Measurements from ENCODE around the gene PCDH9.

The PCDH9 gene

GRCh38 chr13:66958611-66959010 is 271.5 kb downstream of the PCDH9 start:
- no peak for DNase-seq

- no peak for DNase-seq
Measured at GRCh38 chr13:66952507-66952906, 277.6 kb downstream of the PCDH9 start.

- no peak for DNase-seq
Measured at GRCh38 chr13:66951426-66951825, 278.7 kb downstream of the PCDH9 start.

- DNase-seq, result no peak
Measured at GRCh38 chr13:66950666-66951065, 279.5 kb downstream of the PCDH9 start.

GRCh38 chr13:66948910-66949309 is 281.2 kb downstream of the PCDH9 start:
- DNase-seq, result no peak

GRCh38 chr13:66943530-66943929 is 286.6 kb downstream of the PCDH9 start:
- DNase-seq, result no peak

- no peak for DNase-seq
Measured at GRCh38 chr13:66940113-66940512, 290.0 kb downstream of the PCDH9 start.

GRCh38 chr13:66937423-66937822 is 292.7 kb downstream of the PCDH9 start:
- DNase-seq, result no peak

- no peak for DNase-seq
Measured at GRCh38 chr13:66933994-66934393, 296.1 kb downstream of the PCDH9 start.

- no peak for DNase-seq
Measured at GRCh38 chr13:66933527-66933926, 296.6 kb downstream of the PCDH9 start.

- no peak for DNase-seq
Measured at GRCh38 chr13:66927562-66927961, 302.6 kb downstream of the PCDH9 start.

GRCh38 chr13:66926851-66927524 is 303.1 kb downstream of the PCDH9 start:
- no peak for DNase-seq

- no peak for DNase-seq
Measured at GRCh38 chr13:66926200-66926850, 303.8 kb downstream of the PCDH9 start.

GRCh38 chr13:66922444-66922843 is 307.7 kb downstream of the PCDH9 start:
- DNase-seq, result no peak

GRCh38 chr13:66921437-66921836 is 308.7 kb downstream of the PCDH9 start:
- DNase-seq, result no peak

- no peak for DNase-seq
Measured at GRCh38 chr13:66915596-66916185, 314.4 kb downstream of the PCDH9 start.

GRCh38 chr13:66914155-66914554 is 316.0 kb downstream of the PCDH9 start:
- no peak for DNase-seq

GRCh38 chr13:66911411-66911939 is 318.7 kb downstream of the PCDH9 start:
- DNase-seq, result no peak

- DNase-seq, result no peak
Measured at GRCh38 chr13:66899955-66900354, 330.2 kb downstream of the PCDH9 start.

GRCh38 chr13:66896933-66897332 is 333.2 kb downstream of the PCDH9 start:
- DNase-seq, result no peak

- no peak for DNase-seq
Measured at GRCh38 chr13:66895780-66896179, 334.4 kb downstream of the PCDH9 start.

- DNase-seq, result no peak
Measured at GRCh38 chr13:66895320-66895719, 334.8 kb downstream of the PCDH9 start.

GRCh38 chr13:66888698-66889097 is 341.4 kb downstream of the PCDH9 start:
- no peak for DNase-seq

GRCh38 chr13:66887088-66887487 is 343.0 kb downstream of the PCDH9 start:
- no peak for DNase-seq

Measured in activated CD4-positive, alpha-beta T cell treated with anti-CD3 and anti-CD28 coated beads, Interleukin-2, amount 50 U/mL, for 4 hours (primary cell).